Measurements from ENCODE around the gene DPP10.

The DPP10 gene

GRCh38 chr2:114527330-114527983 lies 85.0 kb downstream of the DPP10 start:
- TF ChIP-seq CTCF (conservative IDR thresholded peaks at IDR 0.05; ENCODE audit: low read length), result no peak
- no peak for DNase-seq (ENCODE audit: low read depth)
- no peak overlapping the region for H3K4me3 ChIP-seq (ENCODE audit: low read length)

GRCh38 chr2:114534116-114535084 lies 92.0 kb downstream of the DPP10 start:
- no peak for DNase-seq (ENCODE audit: low read depth)
- no peak for TF ChIP-seq CTCF (conservative IDR thresholded peaks at IDR 0.05; ENCODE audit: low read length)
- H3K4me3 ChIP-seq (ENCODE audit: low read length), result no peak overlapping the region

- no peak for DNase-seq (ENCODE audit: low read depth)
- no peak overlapping the region for H3K4me3 ChIP-seq (ENCODE audit: low read length)
- no peak for TF ChIP-seq CTCF (conservative IDR thresholded peaks at IDR 0.05; ENCODE audit: low read length)
Measured at GRCh38 chr2:114537777-114538176, 95.3 kb downstream of the DPP10 start.

- peak; percentile 2 for DNase-seq (ENCODE audit: low read depth)
- TF ChIP-seq CTCF (conservative IDR thresholded peaks at IDR 0.05; ENCODE audit: low read length), result no peak
- no peak overlapping the region for H3K4me3 ChIP-seq (ENCODE audit: low read length)
Measured at GRCh38 chr2:114542695-114543094, 100.3 kb downstream of the DPP10 start.

GRCh38 chr2:114543236-114543766 lies 100.9 kb downstream of the DPP10 start:
- no peak overlapping the region for H3K4me3 ChIP-seq (ENCODE audit: low read length)
- peak; percentile 17; the same call in 1 of the 2 replicates for TF ChIP-seq CTCF (conservative IDR thresholded peaks at IDR 0.05; ENCODE audit: low read length)
- peak; percentile 1 for DNase-seq (ENCODE audit: low read depth)

- no peak for DNase-seq (ENCODE audit: low read depth)
- H3K4me3 ChIP-seq (ENCODE audit: low read length), result no peak overlapping the region
- TF ChIP-seq CTCF (conservative IDR thresholded peaks at IDR 0.05; ENCODE audit: low read length), result no peak
Measured at GRCh38 chr2:114545052-114545451, 102.6 kb downstream of the DPP10 start.
